GM18505 (cell line): Measurements from ENCODE around the gene RBM41.
"Not testable (repeated sequence)": the region's sequence is repeated elsewhere in the genome, so short reads cannot be mapped to it uniquely, and the experiment has no call there.

Source experiments
- ATAC-seq: cut with Tn5 transposase; IDR thresholded peaks from one replicate; pipeline ENCODE4 v1.9.1; 2021; ENCODE audit not compliant: unreplicated experiment
- POLR2A ChIP-seq: IDR thresholded peaks from 4 replicates; pipeline ENCODE4 v1.6.1; 2011; ENCODE audit warnings: borderline replicate concordance; ENCODE audit not compliant: insufficient read depth, insufficient read length; ENCODE audit errors: extremely low read depth

Gene RBM41

DNA sequence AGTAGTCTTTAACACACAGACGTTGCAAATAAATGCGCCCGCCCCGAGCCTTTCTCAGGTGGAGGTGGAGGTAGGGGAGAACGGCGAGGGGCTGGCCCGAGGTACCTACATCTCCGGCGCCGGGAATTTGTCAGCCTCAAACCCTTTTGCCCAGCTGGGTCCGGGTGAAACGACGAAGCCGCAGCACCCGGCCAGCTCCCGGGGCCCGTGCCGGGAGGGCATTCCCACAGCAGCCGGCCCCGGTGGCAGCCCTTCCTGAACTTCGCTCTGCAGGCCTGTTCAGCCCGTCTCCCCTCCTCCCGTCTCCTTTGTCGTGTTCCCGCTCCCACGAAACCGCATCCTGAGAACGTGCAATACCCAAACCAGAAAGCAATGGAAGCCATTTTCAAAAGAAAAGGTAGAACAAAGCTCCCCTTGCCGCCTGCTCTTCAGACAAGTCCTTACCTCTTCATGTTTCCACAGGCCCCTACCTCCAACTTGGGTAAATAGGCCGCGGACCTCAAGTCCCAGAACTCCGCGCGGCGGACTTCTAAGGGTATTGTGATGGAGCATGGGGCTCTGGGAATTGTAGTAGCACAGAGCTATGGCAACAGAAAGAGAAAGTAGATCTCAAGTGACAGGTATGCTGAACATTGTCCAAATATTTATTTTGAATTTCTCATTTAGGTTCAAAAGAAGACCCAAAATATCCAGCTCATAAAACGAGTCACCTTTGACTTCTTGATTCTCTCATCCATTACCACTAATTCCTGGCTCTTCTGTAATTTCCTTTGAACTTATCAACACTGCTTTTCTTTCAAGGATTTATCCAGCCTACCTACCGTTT, at the start of gene RBM41:
TSS of gene RBM41 (minus strand) at position 501 of the 826 bp plus-strand sequence. CDS start at position 452, 49 bp downstream.
- peak; percentile 98 for ATAC-seq
- no peak for TF ChIP-seq POLR2A

GRCh38 chrX:107168257-107168656, 49.6 kb upstream of the RBM41 start:
- ATAC-seq = no peak
- no peak for TF ChIP-seq POLR2A

DNA sequence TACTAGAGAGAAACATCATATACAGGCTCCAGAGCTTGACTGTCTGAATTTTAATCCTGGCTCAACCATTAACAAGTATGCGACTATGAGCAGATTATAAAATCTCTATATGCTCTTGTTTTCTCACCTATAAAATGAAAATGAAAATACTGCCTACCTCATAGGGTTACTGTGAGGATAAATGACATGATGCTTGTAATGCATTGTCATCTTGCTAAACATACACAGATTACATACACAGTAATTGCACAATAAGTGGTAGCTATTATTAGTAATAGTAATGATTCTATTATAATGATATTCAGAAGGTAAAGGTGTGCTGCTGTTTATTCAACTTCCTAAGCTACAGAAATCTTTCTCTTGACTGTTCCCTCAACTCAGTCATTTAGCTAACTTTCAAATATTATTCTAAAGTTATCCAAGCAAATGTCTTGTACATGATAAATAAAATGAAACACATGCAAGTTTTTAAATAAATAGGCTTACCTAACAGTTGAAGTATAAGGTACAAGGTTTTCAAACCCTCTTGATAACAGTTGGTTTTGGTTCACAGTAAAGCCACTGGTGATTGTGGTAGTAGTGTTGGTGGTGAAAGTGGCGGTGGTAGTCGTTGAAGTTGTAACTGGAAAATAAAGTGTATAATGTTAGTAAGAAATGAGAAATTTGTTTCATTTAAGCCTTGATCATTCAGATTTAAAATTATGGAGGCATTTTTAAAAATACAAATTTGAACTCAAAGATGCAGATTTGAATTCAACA, 48.7 kb upstream of the RBM41 start:
- TF ChIP-seq POLR2A = no peak
- no peak for ATAC-seq

DNA sequence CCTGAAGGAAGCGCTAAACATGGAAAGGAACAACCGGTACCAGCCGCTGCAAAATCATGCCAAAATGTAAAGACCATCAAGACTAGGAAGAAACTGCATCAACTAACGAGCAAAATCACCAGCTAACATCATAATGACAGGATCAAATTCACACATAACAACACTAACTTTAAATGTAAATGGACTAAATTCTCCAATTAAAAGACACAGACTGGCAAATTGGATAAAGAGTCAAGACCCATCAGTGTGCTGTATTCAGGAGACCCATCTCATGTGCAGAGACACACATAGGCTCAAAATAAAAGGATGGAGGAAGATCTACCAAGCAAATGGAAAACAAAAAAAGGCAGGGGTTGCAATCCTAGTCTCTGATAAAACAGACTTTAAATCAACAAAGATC, 39.0 kb upstream of the RBM41 start:
- not testable (repeated sequence) for ATAC-seq

DNA sequence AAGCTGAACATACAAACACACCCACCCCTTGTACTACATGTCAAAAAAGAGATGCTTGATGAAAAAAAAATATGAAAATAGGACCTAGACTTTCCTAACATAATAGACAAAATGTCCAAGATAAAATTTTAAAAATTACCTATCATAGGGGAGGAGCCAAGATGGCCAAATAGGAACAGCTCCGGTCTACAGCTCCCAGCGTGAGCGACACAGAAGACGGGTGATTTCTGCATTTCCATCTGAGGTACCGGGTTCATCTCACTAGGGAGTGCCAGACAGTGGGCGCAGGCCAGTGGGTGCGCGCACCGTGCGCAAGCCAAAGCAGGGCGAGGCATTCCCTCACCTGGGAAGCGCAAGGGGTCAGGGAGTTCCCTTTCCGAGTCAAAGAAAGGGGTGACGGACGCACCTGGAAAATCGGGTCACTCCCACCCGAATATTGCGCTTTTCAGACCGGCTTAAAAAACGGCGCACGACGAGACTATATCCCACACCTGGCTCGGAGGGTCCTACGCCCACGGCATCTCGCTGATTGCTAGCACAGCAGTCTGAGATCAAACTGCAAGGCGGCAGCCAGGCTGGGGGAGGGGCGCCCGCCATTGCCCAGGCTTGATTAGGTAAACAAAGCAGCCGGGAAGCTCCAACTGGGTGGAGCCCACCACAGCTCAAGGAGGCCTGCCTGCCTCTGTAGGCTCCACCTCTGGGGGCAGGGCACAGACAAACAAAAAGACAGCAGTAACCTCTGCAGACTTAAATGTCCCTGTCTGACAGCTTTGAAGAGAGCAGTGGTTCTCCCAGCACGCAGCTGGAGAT, 37.2 kb upstream of the RBM41 start:
- ATAC-seq = not testable (repeated sequence)

- TF ChIP-seq POLR2A = no peak
- no peak for ATAC-seq
These were observed 36.4 kb upstream of the RBM41 start for GRCh38 chrX:107154787-107155620.

DNA sequence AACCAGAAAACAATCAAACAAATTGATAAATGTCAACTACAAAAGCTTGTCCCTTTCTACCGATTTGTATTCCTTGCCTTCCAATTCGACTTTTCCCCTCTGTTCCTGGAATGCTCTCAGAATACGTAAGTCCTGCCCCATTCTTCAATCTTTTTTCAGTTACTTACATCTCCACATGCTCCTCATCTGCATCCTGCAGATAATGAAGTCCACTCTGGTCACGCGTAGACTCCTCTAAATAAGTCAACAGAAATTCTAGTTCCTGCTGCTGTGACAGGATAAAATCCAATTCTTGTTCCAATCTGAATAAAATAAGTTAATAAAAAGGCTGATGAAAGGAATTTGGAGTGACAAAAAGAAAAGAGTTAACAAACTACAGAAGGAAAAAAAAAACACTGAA, 34.4 kb upstream of the RBM41 start:
- TF ChIP-seq POLR2A = no peak

DNA sequence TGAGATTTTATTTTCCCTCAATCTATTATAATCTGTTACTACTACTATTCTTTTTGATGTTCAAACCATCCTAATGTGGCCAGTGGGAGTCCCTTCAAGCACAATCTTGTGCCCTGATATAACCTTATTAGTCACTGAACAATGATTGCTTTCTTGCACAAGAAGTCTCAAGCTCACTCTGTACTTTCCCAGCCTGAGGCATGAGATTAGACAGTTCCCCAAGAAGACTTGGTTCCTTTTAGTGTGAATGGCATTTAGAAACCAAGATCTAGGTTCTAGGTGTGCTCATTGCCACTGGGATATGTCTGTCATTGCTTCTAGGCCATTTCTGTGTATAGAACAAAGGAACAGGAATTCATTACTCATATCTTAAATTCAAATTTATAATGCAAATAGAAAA, 28.0 kb upstream of the RBM41 start:
- no peak for ATAC-seq
- no peak for TF ChIP-seq POLR2A

More for the DNA sequence above, 34.4 kb upstream of the RBM41 start:
- ATAC-seq = no peak

DNA sequence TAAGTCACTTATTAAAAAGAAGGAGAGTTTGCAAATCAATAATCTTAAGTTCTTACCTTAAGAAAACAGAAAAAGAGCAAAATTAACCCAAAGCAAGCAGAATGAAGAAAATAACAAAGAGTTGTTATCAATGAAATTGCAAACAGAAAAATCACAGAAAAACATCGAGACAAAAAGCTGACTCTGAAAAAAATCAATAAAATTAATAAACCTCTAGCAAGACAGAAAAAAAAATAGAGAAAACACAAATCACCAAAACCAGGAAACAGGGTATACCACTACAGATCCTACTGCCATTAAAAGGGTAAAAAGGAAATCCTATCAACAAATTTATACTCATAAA, 17.3 kb upstream of the RBM41 start:
- no peak for ATAC-seq
- no peak for TF ChIP-seq POLR2A

DNA sequence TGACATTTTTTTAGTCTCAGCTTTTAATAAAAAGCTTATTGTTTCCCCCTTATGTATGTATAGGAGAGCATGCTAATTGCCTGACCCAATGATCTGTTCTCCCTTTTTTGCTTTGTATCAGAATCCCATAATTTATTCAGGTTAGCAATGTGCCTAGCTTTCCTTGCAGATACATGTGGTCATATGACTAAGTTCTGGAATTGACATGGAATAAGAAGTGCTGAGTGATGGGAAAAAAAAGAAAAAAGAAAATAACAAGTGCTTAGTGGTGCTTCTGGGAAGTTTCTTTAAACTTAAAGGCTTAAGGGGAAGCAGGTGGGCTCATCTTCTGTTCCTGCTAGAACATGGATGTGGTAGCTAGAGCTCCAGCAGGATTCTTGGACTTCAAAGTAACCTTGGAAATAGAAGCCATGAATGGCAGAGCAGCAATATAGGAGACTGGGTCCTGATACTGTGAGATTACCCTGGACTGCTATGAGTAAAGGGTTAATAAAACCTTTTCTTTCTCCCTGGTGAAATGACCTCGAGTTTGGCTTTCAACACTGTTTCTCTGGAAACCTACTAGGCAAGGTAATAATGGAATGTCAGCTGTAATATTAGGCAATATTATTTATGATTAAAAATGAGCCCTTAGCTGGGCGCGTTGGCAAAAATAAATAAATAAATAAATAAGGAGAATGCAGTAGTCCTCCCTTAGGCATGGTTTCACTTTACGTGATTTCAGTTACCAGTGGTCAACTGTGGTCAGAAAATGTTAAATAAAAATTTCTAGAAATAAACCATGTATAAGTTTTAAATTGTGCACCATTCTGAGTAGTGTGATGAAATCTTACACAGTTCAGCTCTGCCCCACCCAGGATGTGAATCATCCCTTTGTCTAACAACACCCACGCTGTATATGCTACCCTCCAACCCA, 16.7 kb upstream of the RBM41 start:
- TF ChIP-seq POLR2A = no peak
- no peak for ATAC-seq

GRCh38 chrX:107123750-107124149, 5.1 kb upstream of the RBM41 start:
- no peak for ATAC-seq
- TF ChIP-seq POLR2A = no peak

- TF ChIP-seq POLR2A = no peak
- ATAC-seq = no peak
These were observed 661 bp upstream of the RBM41 start for GRCh38 chrX:107119283-107119682.
